Mesendoderm (in vitro differentiated cells): ENCODE measurements around the gene OIP5.
"Not testable (repeated sequence)": the region's sequence is repeated elsewhere in the genome, so short reads cannot be mapped to it uniquely, and the experiment has no call there.

Source experiments
- DNase-seq: peaks from one replicate; pipeline ENCODE4 v3.0.0; 2013
- H2AK5ac ChIP-seq: 2 replicates; pipeline ENCODE4 v1.6.1; 2013; ENCODE audit warnings: low read length, inconsistent platforms
- H2BK120ac ChIP-seq: 2 replicates; pipeline ENCODE4 v1.6.1; 2013; ENCODE audit warnings: low read depth, mild to moderate bottlenecking, low read length, moderate library complexity, mixed read lengths
- H2BK15ac ChIP-seq: replicated peaks from 2 replicates; pipeline ENCODE4 v1.6.1; 2013; ENCODE audit warnings: low read depth, mild to moderate bottlenecking, moderate library complexity
- H2BK5ac ChIP-seq: 2 replicates; pipeline ENCODE4 v1.6.1; 2013; ENCODE audit warnings: low read length, inconsistent platforms
- H3K18ac ChIP-seq: 2 replicates; pipeline ENCODE4 v1.6.1; 2013; ENCODE audit warnings: mild to moderate bottlenecking, low read length, mixed read lengths
- H3K23ac ChIP-seq: one replicate; pipeline ENCODE4 v1.6.1; 2013; ENCODE audit warnings: low read length
- H3K27ac ChIP-seq: 2 replicates; pipeline ENCODE4 v1.5.1; 2013; ENCODE audit warnings: low read depth, mild to moderate bottlenecking, inconsistent platforms, low read length, moderate library complexity
- H3K27me3 ChIP-seq: 2 replicates; pipeline ENCODE4 v1.6.1; 2013; ENCODE audit warnings: low read length, control low read depth, mild to moderate bottlenecking, inconsistent platforms; ENCODE audit not compliant: insufficient read depth, poor library complexity
- H3K36me3 ChIP-seq: 2 replicates; pipeline ENCODE4 v1.6.1; 2013; ENCODE audit warnings: low read length, inconsistent platforms; ENCODE audit not compliant: control insufficient read depth, insufficient read depth
- H3K4ac ChIP-seq: one replicate; pipeline ENCODE4 v1.6.1; 2013; ENCODE audit warnings: low read depth, mild to moderate bottlenecking, low read length, moderate library complexity
- H3K4me1 ChIP-seq: 2 replicates; pipeline ENCODE4 v1.6.1; 2013; ENCODE audit warnings: low read depth, low read length, inconsistent platforms; ENCODE audit not compliant: control insufficient read depth
- H3K4me2 ChIP-seq: 2 replicates; pipeline ENCODE4 v1.6.1; 2013; ENCODE audit warnings: low read length
- H3K4me3 ChIP-seq: 2 replicates; pipeline ENCODE4 v1.5.1; 2013; ENCODE audit warnings: mild to moderate bottlenecking, low read length
- H3K56ac ChIP-seq: one replicate; pipeline ENCODE4 v1.6.1; 2013; ENCODE audit warnings: low read length
- H3K79me1 ChIP-seq: 2 replicates; pipeline ENCODE4 v1.6.1; 2013; ENCODE audit warnings: low read length, inconsistent platforms
- H3K79me2 ChIP-seq: 2 replicates; pipeline ENCODE4 v1.6.1; 2013; ENCODE audit warnings: mild to moderate bottlenecking, low read length; ENCODE audit not compliant: control insufficient read depth, insufficient read depth
- H3K9ac ChIP-seq: 2 replicates; pipeline ENCODE4 v1.6.1; 2013; ENCODE audit warnings: low read length, inconsistent platforms
- H4K5ac ChIP-seq: one replicate; pipeline ENCODE4 v1.6.1; 2013; ENCODE audit warnings: low read length
- H4K8ac ChIP-seq: one replicate; pipeline ENCODE4 v1.6.1; 2013; ENCODE audit warnings: low read depth, mild to moderate bottlenecking, control low read depth, low read length, moderate library complexity
- WGBS: extraction: QIAGEN DNeasy Blood & Tissue Kit; methylation state at CpG from one replicate; pipeline ENCODE4 v1.1.7; 2013; ENCODE audit warnings: low lambda C conversion rate, missing lambda C conversion rate; ENCODE audit not compliant: insufficient coverage; ENCODE audit errors: extremely low coverage; 5-methylcytosine and 5-hydroxymethylcytosine counted together

Gene OIP5

DNA sequence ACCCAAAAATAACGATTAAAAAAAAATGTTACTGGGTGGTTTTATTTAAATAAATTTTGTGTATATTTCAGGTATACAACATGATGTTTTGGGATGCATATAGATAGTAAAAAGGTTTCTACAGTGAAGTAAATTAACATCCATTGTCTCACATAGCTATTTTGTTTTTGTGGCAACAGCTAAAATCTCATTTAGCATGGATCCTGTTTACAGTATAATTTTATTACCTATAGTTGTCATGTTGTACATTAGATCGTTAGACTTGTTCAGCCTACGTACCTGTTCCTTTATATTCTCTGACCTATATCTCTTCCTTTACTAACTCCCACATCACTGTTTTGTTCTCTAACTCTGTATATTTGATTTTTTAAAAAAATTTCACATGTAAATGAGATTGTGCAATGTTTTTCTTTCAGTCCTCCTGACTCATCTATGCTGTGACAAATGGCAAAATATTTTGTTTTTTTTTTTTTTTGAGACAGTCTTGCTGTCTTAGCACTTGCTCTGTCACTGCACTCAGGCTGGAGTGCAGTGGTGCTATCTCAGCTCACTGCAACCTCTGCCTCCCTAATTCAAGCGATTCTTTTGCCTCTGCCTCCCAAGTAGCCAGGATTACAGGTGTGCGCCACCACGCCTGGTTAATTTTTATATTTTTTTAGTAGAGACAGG is 45.6 kb downstream of the OIP5 start:
- no peak overlapping the region for H2BK120ac ChIP-seq
- no peak for DNase-seq
- peaks cover 9% of the 10 kb centered on the region for H3K36me3 ChIP-seq

DNA sequence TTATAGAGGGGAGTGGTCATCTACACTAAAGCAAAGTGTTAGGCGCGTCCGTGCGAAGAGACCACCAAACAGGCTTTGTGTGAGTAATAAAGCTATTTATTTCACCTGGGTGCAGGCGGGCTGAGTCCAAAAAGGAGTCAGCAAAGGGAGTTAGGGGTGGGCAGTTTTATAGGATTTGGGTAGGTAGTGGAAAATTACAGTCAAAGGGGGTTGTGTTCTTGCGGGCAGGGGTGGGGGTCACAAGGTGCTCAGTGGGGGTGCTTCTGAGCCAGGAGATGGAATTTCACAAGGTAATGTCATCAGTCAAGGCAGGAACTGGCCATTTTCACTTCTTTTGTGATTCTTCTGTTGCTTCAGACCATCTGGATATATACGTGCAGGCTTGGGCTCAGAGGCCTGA is 47.1 kb downstream of the OIP5 start:
- peak; percentile 89 for DNase-seq
- Histone ChIP-seq H3K27ac (peak overlapping the region; percentile 67), H3K4me1 (peaks cover 1% of the 10 kb centered on the region)

More for the DNA sequence above, 45.6 kb downstream of the OIP5 start:
- Histone ChIP-seq H3K79me1 (peaks cover 6% of the 10 kb centered on the region), H3K4me1 (peaks cover 1% of the 10 kb centered on the region), H4K5ac (no peak overlapping the region), H3K23ac (no peak overlapping the region), H3K56ac (no peak overlapping the region), H3K4ac (no peak overlapping the region), H3K27me3 (no peaks in the 10 kb centered on the region), H4K8ac (no peak overlapping the region), H3K9ac (no peak overlapping the region), H2AK5ac (no peak overlapping the region), H3K18ac (no peak overlapping the region), H3K27ac (no peak overlapping the region), H2BK5ac (no peak overlapping the region), H2BK15ac (no peak overlapping the region), H3K79me2 (peaks cover 31% of the 10 kb centered on the region), H3K4me3 (no peak overlapping the region), H3K4me2 (no peak overlapping the region)
- WGBS = no CpG with 5 or more reads among the region's 6 CpGs

DNA sequence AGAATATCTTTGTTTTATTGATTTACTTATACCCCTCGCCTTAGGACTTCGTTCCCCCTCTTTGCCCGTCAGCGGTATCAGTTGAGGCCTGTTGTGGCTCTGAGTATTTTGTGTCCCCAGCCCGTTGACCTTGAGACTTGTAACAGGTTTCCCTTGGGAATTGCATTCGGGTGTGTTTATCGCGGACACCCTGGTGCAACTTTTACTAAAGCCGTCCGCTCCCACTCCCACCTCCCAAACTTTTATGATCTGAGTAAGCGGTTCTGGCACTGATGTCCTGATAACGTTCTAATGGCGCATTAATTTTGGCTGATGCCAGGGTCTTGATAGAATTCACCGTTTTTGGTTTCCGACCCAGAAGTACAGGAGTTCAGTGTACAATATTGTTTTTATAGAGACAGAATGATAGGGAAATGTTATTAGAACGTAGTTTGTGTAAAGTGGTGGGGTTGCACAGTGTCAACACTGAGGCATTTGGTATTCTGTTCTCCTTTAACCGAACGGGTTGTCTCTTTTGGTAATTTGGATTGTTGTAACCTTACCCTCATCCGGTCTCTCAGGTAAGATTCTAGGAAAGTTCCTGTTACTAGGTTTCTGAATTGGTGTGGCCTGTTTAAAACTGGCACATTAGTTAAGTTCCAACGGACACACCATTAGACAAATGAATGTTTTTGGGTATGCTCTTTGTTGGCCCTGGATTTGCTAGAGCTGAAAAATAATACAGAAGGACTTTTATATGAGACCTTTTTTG is 47.8 kb downstream of the OIP5 start:
- Histone ChIP-seq H4K5ac (peak overlapping the region; percentile 3), H3K36me3 (peaks cover 9% of the 10 kb centered on the region)
- DNase-seq = peak; percentile 44

More for the DNA sequence above, 47.1 kb downstream of the OIP5 start:
- no peaks in the 10 kb centered on the region for H3K27me3 ChIP-seq
- peak overlapping the region; percentile 56 for H3K4me2 ChIP-seq
- no peak overlapping the region for H4K5ac ChIP-seq
- H3K4me3 ChIP-seq = peak overlapping the region; percentile 95
- H4K8ac ChIP-seq = no peak overlapping the region
- H3K18ac ChIP-seq = peak overlapping the region; percentile 89
- H3K56ac ChIP-seq = peak overlapping the region; percentile 98
- H2BK15ac ChIP-seq = no peak overlapping the region
- WGBS = no CpG with 5 or more reads among the region's 7 CpGs
- no peak overlapping the region for H2BK120ac ChIP-seq
- peak overlapping the region; percentile 83 for H3K4ac ChIP-seq
- H2BK5ac ChIP-seq = peak overlapping the region; percentile 17
- H2AK5ac ChIP-seq = no peak overlapping the region
- peaks cover 9% of the 10 kb centered on the region for H3K36me3 ChIP-seq
- H3K79me1 ChIP-seq = peaks cover 6% of the 10 kb centered on the region
- H3K79me2 ChIP-seq = peaks cover 31% of the 10 kb centered on the region
- peak overlapping the region; percentile 97 for H3K9ac ChIP-seq
- no peak overlapping the region for H3K23ac ChIP-seq

DNA sequence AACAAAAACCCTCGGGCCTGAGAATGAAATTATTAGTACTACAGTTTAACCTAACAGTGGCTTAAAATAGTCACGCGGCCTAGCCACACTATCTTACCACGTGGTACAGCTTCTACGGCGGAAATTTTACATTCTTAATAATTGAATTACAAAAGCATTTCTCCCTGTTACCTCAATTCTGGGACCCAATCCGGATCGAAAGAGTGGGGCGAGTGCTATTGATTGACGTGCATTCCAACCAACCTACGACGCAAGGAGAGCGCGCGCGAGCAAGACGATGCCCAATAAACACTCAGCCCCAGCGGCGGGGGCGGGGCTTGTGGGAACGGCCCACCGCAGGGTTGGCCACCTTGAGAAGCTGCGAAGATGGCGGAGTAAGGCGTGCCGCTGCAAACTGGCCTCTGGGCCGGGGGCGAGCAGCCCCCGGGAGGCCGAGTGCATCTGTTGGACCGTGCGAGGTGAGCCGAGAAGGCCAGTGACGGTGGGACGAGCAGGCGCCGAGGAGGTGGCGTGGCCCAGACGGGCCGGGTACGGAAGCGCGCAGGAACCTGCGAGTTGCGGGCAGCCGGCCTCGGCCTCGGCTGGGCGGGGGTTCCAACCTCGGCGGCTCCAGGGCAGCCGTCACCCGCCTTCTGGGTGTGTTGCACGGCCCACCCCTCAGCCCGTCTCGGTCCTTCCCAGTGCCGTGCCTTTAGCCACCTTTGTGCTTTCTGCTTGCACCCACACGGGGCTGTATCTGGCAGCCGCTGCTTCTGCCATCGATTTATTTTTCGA is 48.6 kb downstream of the OIP5 start:
- H3K27me3 ChIP-seq = no peaks in the 10 kb centered on the region
- H2BK5ac ChIP-seq = peak overlapping the region; percentile 22
- H3K23ac ChIP-seq = peak overlapping the region; percentile 75
- H4K5ac ChIP-seq = no peak overlapping the region
- H2BK15ac ChIP-seq = no peak overlapping the region
- no CpG with 5 or more reads among the region's 61 CpGs for WGBS
- H3K4me3 ChIP-seq = peak overlapping the region; percentile 95
- DNase-seq = peak; percentile 99
- peak overlapping the region; percentile 89 for H2BK120ac ChIP-seq
- peak overlapping the region; percentile 98 for H3K56ac ChIP-seq
- H3K4me2 ChIP-seq = peak overlapping the region; percentile 29
- peaks cover 1% of the 10 kb centered on the region for H3K4me1 ChIP-seq
- H3K9ac ChIP-seq = peak overlapping the region; percentile 97
- peaks cover 6% of the 10 kb centered on the region for H3K79me1 ChIP-seq
- H3K27ac ChIP-seq = peak overlapping the region; percentile 67
- H3K36me3 ChIP-seq = peaks cover 9% of the 10 kb centered on the region
- peak overlapping the region; percentile 99 for H3K4ac ChIP-seq
- H3K79me2 ChIP-seq = peaks cover 31% of the 10 kb centered on the region
- H3K18ac ChIP-seq = peak overlapping the region; percentile 89
- peak overlapping the region; percentile 8 for H2AK5ac ChIP-seq
- H4K8ac ChIP-seq = no peak overlapping the region

More for the DNA sequence above, 47.8 kb downstream of the OIP5 start:
- Histone ChIP-seq H3K4me3 (peak overlapping the region; percentile 95), H3K79me2 (peaks cover 31% of the 10 kb centered on the region), H3K18ac (peak overlapping the region; percentile 89), H2AK5ac (peak overlapping the region; percentile 8), H3K27me3 (no peaks in the 10 kb centered on the region), H2BK120ac (peak overlapping the region; percentile 89), H3K23ac (peak overlapping the region; percentile 75), H4K8ac (no peak overlapping the region), H3K4me1 (peaks cover 1% of the 10 kb centered on the region), H3K4me2 (peak overlapping the region; percentile 29), H3K9ac (peak overlapping the region; percentile 97), H3K4ac (peak overlapping the region; percentile 99), H2BK5ac (peak overlapping the region; percentile 22), H3K79me1 (peaks cover 6% of the 10 kb centered on the region), H2BK15ac (no peak overlapping the region), H3K27ac (peak overlapping the region; percentile 67), H3K56ac (peak overlapping the region; percentile 98)
- WGBS = no CpG with 5 or more reads among the region's 20 CpGs

DNA sequence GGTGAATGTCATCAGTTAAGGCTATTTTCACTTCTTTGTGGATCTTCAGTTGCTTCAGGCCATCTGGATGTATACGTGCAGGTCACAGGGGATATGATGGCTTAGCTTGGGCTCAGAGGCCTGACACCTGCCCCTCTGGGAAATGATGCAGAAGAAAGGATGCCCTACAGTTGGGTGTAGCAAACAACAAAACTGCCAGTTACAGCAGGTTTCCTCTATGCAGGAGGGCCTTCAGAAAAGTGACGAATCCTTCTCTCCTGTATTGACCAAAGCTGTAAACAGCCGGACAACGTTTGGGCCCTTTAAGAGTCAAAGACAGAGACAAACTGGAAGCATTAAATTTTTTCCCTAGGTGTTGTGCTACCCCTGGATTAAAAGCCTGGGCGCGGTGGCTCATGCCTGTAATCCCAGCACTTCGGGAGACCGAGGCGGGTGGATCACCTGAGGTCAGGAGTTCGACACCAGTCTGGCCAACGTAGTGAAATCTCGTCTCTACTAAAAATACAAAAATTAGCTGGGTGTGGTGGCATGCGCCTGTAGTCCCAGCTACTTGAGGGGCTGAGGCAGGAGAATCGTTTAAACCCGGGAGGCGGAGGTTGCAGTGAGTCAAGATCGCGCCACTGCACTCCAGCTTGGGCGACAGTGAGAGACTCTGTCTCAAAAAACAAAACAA is 49.3 kb downstream of the OIP5 start:
- H3K4me1 ChIP-seq, H2AK5ac ChIP-seq, H3K23ac ChIP-seq, H2BK5ac ChIP-seq, H2BK15ac ChIP-seq, H3K27ac ChIP-seq, H3K4me3 ChIP-seq, H3K27me3 ChIP-seq, H3K79me1 ChIP-seq, DNase-seq, H3K36me3 ChIP-seq, H3K4me2 ChIP-seq: not testable (repeated sequence)
- Histone ChIP-seq H3K79me2 (peaks cover 24% of the 10 kb centered on the region), H3K56ac (peak overlapping the region; percentile 59), H2BK120ac (peak overlapping the region; percentile 92), H3K18ac (peak overlapping the region; percentile 81), H4K5ac (peak overlapping the region; percentile 95), H3K4ac (peak overlapping the region; percentile 88), H3K9ac (peak overlapping the region; percentile 48), H4K8ac (peak overlapping the region; percentile 84)
- WGBS = no CpG with 5 or more reads among the region's 19 CpGs
